Activated CD8-positive, alpha-beta memory T cell treated with anti-CD3 and anti-CD28 coated beads for 24 hours (primary cell): ENCODE measurements around the gene ATP2A3.

Source experiments
- DNase-seq: peaks from one replicate; pipeline ENCODE4 v3.0.0-alpha.2; 2020

ATP2A3 gene

GRCh38 chr17:3925684-3926485 lies 38.4 kb downstream of the ATP2A3 start:
- no peak for DNase-seq

- no peak for DNase-seq
These were observed 39.5 kb downstream of the ATP2A3 start for GRCh38 chr17:3924512-3925350.

- no peak for DNase-seq
These were observed 40.6 kb downstream of the ATP2A3 start for GRCh38 chr17:3923466-3924190.

DNA sequence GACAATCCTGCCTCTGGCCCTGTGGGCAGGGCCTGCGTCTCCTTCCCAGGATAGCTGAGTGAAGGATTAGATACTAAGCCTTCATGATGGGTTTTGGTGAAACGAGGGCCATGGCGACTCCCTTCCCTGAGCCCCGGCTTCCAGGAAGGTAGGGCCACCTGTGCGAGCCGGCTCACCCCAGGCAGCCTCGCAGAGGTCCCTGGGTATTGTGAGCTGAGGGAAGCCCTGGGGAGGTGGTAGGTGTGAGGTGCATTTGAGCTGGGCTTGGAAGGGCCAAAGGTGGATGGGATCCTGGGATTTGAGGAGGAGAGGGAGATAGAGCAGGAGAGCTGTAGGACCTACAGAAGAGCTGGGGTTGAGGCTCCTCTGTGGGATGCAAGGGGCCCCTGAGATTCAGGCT lies 41.5 kb downstream of the ATP2A3 start:
- DNase-seq: no peak

DNA sequence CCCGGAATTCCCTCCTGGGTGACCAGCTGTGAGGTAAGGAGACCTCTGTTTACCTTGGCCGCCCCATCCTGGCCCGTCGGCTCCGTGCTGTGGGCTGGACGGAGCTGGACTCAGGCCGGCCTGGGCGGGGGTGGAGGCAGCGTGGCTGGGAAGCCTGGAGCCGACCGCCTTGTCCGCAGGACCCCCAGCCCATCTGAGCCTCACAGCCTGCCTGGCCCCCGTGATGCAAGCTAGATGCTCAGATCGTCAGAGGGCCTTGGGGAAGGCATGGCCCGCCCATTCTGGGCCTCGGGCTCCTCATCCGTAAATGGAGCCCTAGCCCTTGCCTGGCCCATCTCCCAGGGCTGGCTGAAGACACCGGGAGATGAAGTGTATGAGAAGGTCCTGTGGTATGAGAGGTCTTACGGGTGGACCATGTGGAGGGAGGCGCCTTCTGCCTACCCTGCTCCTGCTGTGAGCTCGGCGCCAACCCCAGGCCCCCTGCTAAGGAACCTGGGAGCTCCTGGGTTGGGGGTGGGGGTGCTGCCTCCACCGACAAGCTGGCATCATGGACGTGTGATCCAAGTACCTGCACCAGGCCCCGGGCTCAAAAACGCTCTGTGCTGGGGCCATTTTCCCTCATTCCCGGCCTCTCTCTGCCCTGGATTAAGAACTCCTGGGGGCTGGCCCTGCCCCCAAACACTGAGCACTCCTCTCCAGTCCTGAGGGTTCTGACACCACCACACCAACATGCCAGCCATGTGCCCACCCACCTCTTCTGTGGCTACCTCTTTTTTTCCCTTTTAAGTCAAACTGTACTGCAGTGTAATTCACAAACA lies 42.5 kb downstream of the ATP2A3 start:
- no peak for DNase-seq

DNA sequence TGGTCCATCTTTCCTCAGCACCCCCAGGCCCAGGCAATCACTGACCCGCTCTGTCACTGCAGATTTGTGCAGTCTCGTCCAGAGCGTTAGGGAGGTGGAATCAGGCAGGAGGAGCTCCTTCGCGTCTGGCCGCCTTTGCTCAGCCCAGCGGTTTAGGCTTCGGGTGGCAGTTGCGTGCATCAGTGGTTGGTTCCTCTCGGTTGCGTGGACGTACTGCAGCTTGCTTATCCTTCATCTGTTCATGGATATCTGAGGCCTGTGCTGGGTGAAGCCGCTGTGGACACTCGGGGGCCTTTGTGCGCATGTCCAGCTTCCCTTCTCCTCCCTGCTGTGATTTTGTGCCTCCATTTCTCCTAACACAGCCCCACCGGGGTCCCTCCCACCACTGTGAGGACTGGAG lies 43.2 kb downstream of the ATP2A3 start:
- no peak for DNase-seq

- DNase-seq: no peak
These were observed 45.1 kb downstream of the ATP2A3 start for GRCh38 chr17:3919123-3919624.

- DNase-seq: no peak
These were observed 45.7 kb downstream of the ATP2A3 start for GRCh38 chr17:3918372-3919122.

- no peak for DNase-seq
These were observed 46.8 kb downstream of the ATP2A3 start for GRCh38 chr17:3917391-3917931.

DNA sequence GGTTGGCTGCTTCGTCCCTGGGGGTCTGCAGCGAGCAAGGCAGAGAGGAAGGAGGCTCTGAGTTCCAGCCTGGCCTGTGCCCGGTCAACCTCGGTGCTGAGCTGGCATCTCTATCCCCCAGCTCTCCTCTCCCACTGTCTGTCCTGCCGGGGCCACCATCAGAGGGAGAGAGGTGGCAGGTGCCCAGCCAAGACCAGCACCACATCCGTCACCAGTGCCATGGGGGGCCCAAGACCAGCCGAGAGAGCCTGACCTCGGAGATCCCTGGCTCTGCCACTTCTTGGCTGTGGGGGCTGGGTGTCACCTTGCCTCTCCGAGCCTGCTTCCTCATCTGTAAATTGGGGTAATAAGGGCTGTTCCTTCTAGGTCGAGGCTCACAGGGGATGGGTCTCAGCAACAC lies 47.4 kb downstream of the ATP2A3 start:
- no peak for DNase-seq

GRCh38 chr17:3915995-3916696 lies 48.1 kb downstream of the ATP2A3 start, which contains the start of gene P2RX1:
Gene P2RX1, minus strand, starts transcription at chr17:3916465. Its CDS starts 240 bp downstream, at chr17:3916225.
- peak; percentile 69 for DNase-seq

DNA sequence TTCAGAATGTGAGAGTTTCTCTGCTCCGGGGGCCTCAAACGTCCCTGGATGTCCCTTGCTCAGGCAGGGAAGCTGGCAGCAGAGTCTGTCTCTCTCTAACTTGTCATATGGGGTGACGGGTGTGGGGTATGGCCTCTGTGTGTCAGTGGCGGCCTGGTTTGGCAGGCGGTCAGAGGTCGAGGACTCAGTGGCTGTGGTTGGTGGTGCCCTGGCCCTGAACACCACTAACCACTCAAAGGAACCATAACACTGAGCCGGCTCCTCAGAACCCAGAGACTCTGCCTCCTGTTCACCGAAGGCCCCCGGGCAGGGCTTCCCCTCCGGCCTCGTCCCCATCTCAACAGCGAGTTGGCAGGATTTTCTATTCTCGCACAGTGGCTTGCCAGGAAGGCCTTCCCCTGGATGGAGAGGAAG lies 48.6 kb downstream of the ATP2A3 start:
- peak; percentile 66 for DNase-seq

DNA sequence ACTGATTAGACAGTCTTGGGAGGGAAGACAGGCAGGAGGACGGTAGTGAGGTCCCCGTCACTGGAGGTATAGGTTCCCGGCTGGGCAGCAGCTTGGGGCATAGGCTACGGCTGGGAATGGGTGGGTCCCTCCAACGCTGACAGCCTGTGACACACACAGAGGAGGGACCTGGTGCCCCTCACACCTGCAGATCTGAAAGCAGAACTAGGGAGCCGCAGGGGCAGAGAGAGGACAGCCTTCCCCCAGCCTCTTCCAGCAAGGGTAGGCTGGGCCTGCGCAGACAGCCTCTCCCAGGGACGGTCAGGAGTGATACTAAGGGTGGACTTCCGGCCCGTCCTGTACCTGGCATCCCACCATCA lies 49.9 kb downstream of the ATP2A3 start:
- DNase-seq: no peak

DNA sequence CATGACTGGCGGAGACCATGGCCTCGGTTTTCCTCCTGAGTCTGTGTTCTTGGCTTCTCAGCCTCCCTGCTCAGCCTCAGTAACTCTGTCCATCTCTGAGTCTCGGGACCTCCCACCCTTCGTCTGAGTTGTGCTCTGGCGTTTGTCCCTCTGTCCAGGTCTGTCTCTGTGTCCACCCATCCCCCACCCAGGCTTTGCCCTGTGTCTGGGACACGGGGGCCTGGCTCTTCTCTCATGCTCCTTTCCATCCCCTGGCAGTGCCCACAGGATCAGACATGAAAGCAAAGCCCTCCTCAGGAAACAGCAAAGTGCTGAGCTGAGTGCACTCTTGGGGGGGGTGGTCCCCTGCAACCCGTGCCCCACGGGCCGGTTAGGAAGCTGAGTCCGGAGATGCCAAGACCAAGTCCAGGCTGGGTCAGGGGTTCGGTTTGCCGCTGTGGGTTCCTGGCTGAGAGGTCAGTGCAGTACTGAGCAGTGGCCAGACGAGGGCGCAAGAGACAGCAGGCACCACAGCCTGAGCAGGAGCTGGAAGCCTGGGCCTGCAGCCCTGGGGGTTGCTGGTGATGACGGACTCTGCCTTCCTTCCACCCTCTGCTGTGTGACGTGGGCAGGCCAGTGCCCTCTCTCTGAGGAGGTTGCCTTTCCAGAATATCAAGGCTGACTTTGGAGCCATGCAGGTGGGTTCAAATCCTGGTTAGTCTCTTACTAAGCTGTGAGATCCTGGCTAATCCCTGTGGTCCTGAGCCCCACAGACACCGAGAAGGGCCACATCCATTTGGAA lies 50.5 kb downstream of the ATP2A3 start:
- peak; percentile 93 for DNase-seq

DNA sequence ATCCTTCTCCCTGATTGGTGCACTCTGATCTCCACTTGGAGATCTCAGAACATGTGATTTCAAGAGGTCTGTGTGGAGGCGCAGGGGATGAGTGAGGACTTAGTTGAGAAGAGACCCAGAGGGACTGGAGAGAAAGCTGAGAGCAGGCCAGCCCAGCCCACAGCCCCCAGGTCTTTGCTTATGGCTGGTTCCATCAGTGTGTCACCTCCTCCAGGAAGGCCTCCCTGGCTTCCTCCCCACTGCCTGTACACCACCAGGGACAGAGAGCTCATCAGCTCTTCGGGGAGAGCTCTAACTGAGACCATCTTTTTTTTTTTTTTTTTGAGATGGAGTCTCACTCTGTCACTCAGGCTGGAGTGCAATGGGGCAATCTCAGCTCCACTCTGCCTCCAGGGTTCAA lies 51.4 kb downstream of the ATP2A3 start:
- DNase-seq: no peak

GRCh38 chr17:3911271-3912053 lies 52.8 kb downstream of the ATP2A3 start:
- peak; percentile 80 for DNase-seq

- DNase-seq: no peak
These were observed 53.6 kb downstream of the ATP2A3 start for GRCh38 chr17:3910420-3911270.

GRCh38 chr17:3909257-3909656 lies 55.0 kb downstream of the ATP2A3 start:
- DNase-seq: no peak
